Gastroesophageal sphincter (tissue), 3 donors: ENCODE data around the gene CRYGN.

ENCODE experiments used
- CTCF ChIP-seq, 4 experiments: fragments of 200-600 bp in 2 of 4; fragments of 450-650 bp in 2 of 4; sonication (generic) in 1 of 4; IDR thresholded peaks; one replicate each; pipeline ENCODE4 v1.5.1; 2017 to 2019; ENCODE audit warnings: antibody characterized with exemption in 4 of 4, mild to moderate bottlenecking in 2 of 4, moderate library complexity in 2 of 4
- POLR2A ChIP-seq, 2 donors: fragments of 450-650 bp; IDR thresholded peaks; one replicate each; pipeline ENCODE4 v1.6.1; 2017; ENCODE audit warnings: antibody characterized with exemption in 2 of 2, mild to moderate bottlenecking in 2 of 2, moderate library complexity in 1 of 2
- POLR2AphosphoS5 ChIP-seq: sonication (generic); formaldehyde crosslinking; IDR thresholded peaks from one replicate; pipeline ENCODE4 v1.6.1; 2017; ENCODE audit warnings: antibody characterized with exemption

- TF ChIP-seq CTCF (IDR thresholded peaks at IDR 0.05) (no peak), POLR2A (IDR thresholded peaks at IDR 0.05) (no peak), POLR2AphosphoS5 (no peak)
Measured at GRCh38 chr7:151423226-151423625, 16.7 kb downstream of the CRYGN start.
